HepG2 (cell line): Measurements from ENCODE around the gene ADAMTS4. TPM values are rescaled to one million over a fixed set of nuclear protein-coding genes. Genes with fewer than 3 reads are reported as not detected.

ENCODE experiments used
- ATAC-seq: fragments of 200-7000 bp; cut with Tn5 transposase; 3 replicates; pipeline ENCODE4 v1.9.1; 2020; ENCODE audit warnings: mild to moderate bottlenecking, moderate library complexity
- BruUV-seq: library from RNA; stranded (reverse); fragments of 400-500 nt; replicated peaks from 2 replicates; lab custom pipeline; 2021; lab: Mats Ljungman, UMichigan
- CTCF ChIA-PET: fragments of 300-600 bp; formaldehyde crosslinking; extraction: SDS; loops from one replicate; lab custom pipeline; 2021; ENCODE audit warnings: low total read pairs, inconsistent platforms, low intra/inter-chr PET ratio; lab: Yijun Ruan, JAX
- POLR2A ChIA-PET: fragments of 350-600 bp; sonication (Branson Sonifier 250); formaldehyde crosslinking; loops from one replicate; lab custom pipeline; 2020; ENCODE audit warnings: antibody characterized with exemption, inconsistent platforms; lab: Yijun Ruan, JAX
- DNase-seq: peaks from one replicate; pipeline ENCODE4 v3.0.0-alpha.2; 2015; ENCODE audit warnings: low spot score
- FAIRE-seq: peaks from 3 replicates; lab custom pipeline; 2011; peaks lifted over from hg19 to GRCh38; lab: Jason Lieb, UNC
- H2AFZ ChIP-seq: one replicate; pipeline ENCODE4 v1.6.1; 2011; ENCODE audit warnings: low read length, inconsistent platforms
- H3K27ac ChIP-seq: fragments of 300-600 bp; 3 replicates; pipeline ENCODE4 v1.8.0; 2011; ENCODE audit warnings: mixed run types, mild to moderate bottlenecking, mixed read lengths, low read length, inconsistent platforms; ENCODE audit not compliant: insufficient read depth; ENCODE audit errors: extremely low read length
- H3K27me3 ChIP-seq, 2 experiments: fragments of 200-600 bp in 1 of 2; 2 replicates in 1 of 2; 3 replicates in 1 of 2; pipeline versions ENCODE4 v1.6.0 to v1.8.0; 2011; ENCODE audit warnings: low read length in 2 of 2, mild to moderate bottlenecking in 2 of 2, moderate library complexity in 2 of 2, inconsistent platforms in 1 of 2; ENCODE audit not compliant: insufficient read depth in 2 of 2, control insufficient read depth in 1 of 2
- H3K36me3 ChIP-seq, 2 experiments: fragments of 200-600 bp in 1 of 2; replicated peaks in 1 of 2; 2 replicates in 1 of 2; 3 replicates in 1 of 2; pipeline versions ENCODE4 v1.5.1 to v1.8.0; 2011; ENCODE audit warnings: low read length in 2 of 2, inconsistent platforms in 1 of 2; ENCODE audit not compliant: insufficient read depth in 2 of 2, control insufficient read depth in 1 of 2
- H3K4me1 ChIP-seq: 2 replicates; pipeline ENCODE4 v1.5.1; 2012; ENCODE audit warnings: low read length, inconsistent platforms; ENCODE audit not compliant: insufficient read depth
- H3K4me2 ChIP-seq: 2 replicates; pipeline ENCODE4 v1.6.0; 2011; ENCODE audit warnings: low read depth, low read length, inconsistent platforms
- H3K4me3 ChIP-seq, 3 experiments: fragments of 200-600 bp in 1 of 3; sonication (generic), shearing (Covaris generic) in 1 of 3; replicated peaks in 1 of 3; 2 replicates each; pipeline ENCODE4 v1.5.1; 2011 to 2016; ENCODE audit warnings: low read length in 3 of 3, inconsistent platforms in 2 of 3, low read depth in 2 of 3, mild to moderate bottlenecking in 2 of 3, control low read depth in 1 of 3, mixed read lengths in 1 of 3; ENCODE audit not compliant: insufficient read depth in 1 of 3
- H3K79me2 ChIP-seq: one replicate; pipeline ENCODE4 v1.6.1; 2011; ENCODE audit warnings: low read length, inconsistent platforms; ENCODE audit not compliant: insufficient read depth
- H3K9ac ChIP-seq: 2 replicates; pipeline ENCODE4 v1.6.0; 2011; ENCODE audit warnings: mild to moderate bottlenecking, low read depth, low read length, inconsistent platforms; ENCODE audit not compliant: insufficient read depth
- H3K9me3 ChIP-seq: 2 replicates; pipeline ENCODE4 v1.5.1; 2012; ENCODE audit warnings: mild to moderate bottlenecking, low read length
- H4K20me1 ChIP-seq: 2 replicates; pipeline ENCODE4 v1.6.0; 2011; ENCODE audit warnings: inconsistent platforms, mild to moderate bottlenecking, low read length, moderate library complexity; ENCODE audit not compliant: insufficient read depth
- BRD4 ChIP-seq: sonication (generic); formaldehyde crosslinking; IDR thresholded peaks from 2 replicates; pipeline ENCODE4 v1.4.0; 2020; ENCODE audit warnings: missing genetic modification reagents
- FOXC1 ChIP-seq: sonication (generic); formaldehyde crosslinking; IDR thresholded peaks from 2 replicates; pipeline ENCODE4 v1.8.0; 2022; ENCODE audit warnings: mild to moderate bottlenecking, missing genetic modification reagents, borderline replicate concordance
- JARID2 ChIP-seq: sonication (generic); formaldehyde crosslinking; IDR thresholded peaks from 2 replicates; pipeline ENCODE4 v1.8.1; 2023; ENCODE audit warnings: missing genetic modification reagents, inconsistent platforms; ENCODE audit not compliant: insufficient replicate concordance
- MEF2D ChIP-seq: sonication (generic); formaldehyde crosslinking; IDR thresholded peaks from 2 replicates; pipeline ENCODE4 v1.5.1; 2020; ENCODE audit warnings: mild to moderate bottlenecking, missing genetic modification reagents
- MEIS1 ChIP-seq: sonication (generic); formaldehyde crosslinking; IDR thresholded peaks from 2 replicates; pipeline ENCODE4 v1.9.0; 2021; ENCODE audit warnings: mild to moderate bottlenecking, missing genetic modification reagents, moderate library complexity, borderline replicate concordance
- PAXIP1 ChIP-seq: sonication (generic); formaldehyde crosslinking; conservative IDR thresholded peaks from 2 replicates; pipeline ENCODE4 v1.4.0; 2020; ENCODE audit warnings: mild to moderate bottlenecking, missing genetic modification reagents, moderate library complexity
- RORA ChIP-seq: sonication (generic); formaldehyde crosslinking; IDR thresholded peaks from 2 replicates; pipeline ENCODE4 v1.5.0; 2020; ENCODE audit warnings: mild to moderate bottlenecking, missing genetic modification reagents, moderate library complexity
- SAP130 ChIP-seq: IDR thresholded peaks from 2 replicates; pipeline ENCODE4 v1.6.1; 2016; ENCODE audit warnings: low read depth
- ZNF619 ChIP-seq: sonication (generic); formaldehyde crosslinking; IDR thresholded peaks from 2 replicates; pipeline ENCODE4 v1.4.0; 2020; ENCODE audit warnings: mild to moderate bottlenecking, missing genetic modification reagents
- ZZZ3 ChIP-seq: sonication (generic); formaldehyde crosslinking; IDR thresholded peaks from 2 replicates; pipeline ENCODE4 v1.4.0; 2020; ENCODE audit warnings: missing genetic modification reagents, mild to moderate bottlenecking, borderline replicate concordance
- WGBS: methylation state at CpG from one replicate; pipeline ENCODE4 v1.1.6; 2017; ENCODE audit warnings: low lambda C conversion rate; 5-methylcytosine and 5-hydroxymethylcytosine counted together
- in situ Hi-C: cut with HindIII; loops from 2 replicates; pipeline ENCODE4 v1.10.0; 2017; ENCODE audit warnings: low pct_unique_long_range_greater_than_20kb; ENCODE audit not compliant: extremely low pct_ligation_motif_present
- intact Hi-C: fragments of 100-400 bp; cut with micrococcal nuclease; formaldehyde crosslinking; loops from one replicate; pipeline ENCODE4 v1.10.0; 2022; ENCODE audit not compliant: unreplicated experiment
- polyA plus RNA-seq, 8 experiments: library from polyadenylated mRNA; depleted of rRNA in 3 of 8; stranded (reverse) in 7 of 8; unstranded in 1 of 8; fragments of >200 nt; fragmentation: Illumina TruSeq in 4 of 8; extraction: Trizol in 4 of 8; gene quantifications; 2 replicates each; pipeline versions ENCODE4 v1.2.1 to v1.2.3, GENCODE V29; 2011 to 2016; ENCODE audit warnings: low read depth in 4 of 8, missing spikeins in 1 of 8, mixed read lengths in 1 of 8; ENCODE audit not compliant: insufficient read depth in 1 of 8
- total RNA-seq, 5 experiments: library from RNA; depleted of rRNA; stranded (reverse); fragments of >200 nt; fragmentation: Illumina TruSeq; extraction: Trizol; gene quantifications; 2 replicates each; pipeline ENCODE4 v1.2.3, GENCODE V29; 2016; ENCODE audit warnings: low read depth in 1 of 5
- TF ChIP-seq, protein P1 (sequence below): sonication (generic); formaldehyde crosslinking; IDR thresholded peaks from 2 replicates; pipeline ENCODE4 v1.4.0; 2020; ENCODE audit warnings: mild to moderate bottlenecking, missing genetic modification reagents
- TF ChIP-seq, protein P2 (sequence below): IDR thresholded peaks from 2 replicates; pipeline ENCODE4 v1.6.1; 2016; ENCODE audit warnings: low read depth, control low read depth

The ADAMTS4 gene
- total and polyA plus RNA-seq, 2 of the 13 experiments (the other 11 are each of a cell fraction or from before 2014, with no cell fraction given): 0.51 to 1.7 TPM

DNA sequence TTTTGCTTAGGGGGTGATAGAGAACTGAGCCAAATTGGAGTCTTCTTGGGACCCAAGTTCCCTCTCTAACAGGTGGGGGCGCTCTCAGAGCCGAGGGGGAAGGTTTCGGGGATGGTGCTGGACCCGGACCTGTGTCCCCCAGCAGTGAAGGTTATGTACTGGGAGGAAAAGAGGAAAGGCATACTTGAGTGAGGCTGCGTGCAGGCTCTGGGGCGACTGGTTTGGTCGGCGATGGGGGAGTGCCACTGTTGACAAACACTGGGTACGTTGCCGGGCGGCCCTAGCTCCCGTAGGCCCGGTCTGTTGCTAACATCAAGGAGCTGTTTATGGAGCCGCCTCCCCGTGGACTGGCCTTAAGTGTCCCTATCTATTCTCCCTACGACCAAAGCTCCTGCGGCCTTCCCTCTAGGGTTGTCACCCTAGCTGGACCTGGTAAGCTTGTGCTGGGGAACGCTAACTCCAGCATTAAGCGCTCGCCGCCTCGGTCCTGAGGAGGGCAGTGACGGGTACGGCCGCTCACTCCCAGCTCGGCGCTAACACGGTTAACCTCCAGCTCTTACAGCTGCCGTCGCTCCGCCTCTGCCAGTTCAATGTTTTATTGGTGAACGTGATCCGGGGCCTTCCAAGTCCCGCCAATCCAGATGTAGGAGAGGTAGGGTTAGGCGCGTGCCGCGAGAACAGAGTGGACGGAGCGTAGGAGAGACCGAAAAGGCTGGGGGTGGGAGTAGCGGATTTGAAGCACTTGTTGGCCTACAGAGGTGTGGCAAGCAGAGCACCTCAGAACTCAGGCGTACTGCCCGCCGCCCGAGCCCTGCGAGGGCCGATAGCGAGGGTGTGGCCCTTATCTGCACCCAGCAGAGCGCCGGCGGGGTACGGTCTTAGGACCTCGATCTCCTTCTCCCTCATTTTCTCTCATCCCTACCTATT lies 32.8 kb downstream of the ADAMTS4 start, which contains the start of gene PPOX:
PPOX (plus strand) TSS at position 685 of the 927 bp plus-strand sequence. CDS start 422 bp downstream, outside the sequence.
- peak within 1 kb of the TSS; percentile 80 for H3K9ac ChIP-seq
- H3K27ac ChIP-seq: peak within 1 kb of the TSS; percentile 62
- peak; percentile 95 for FAIRE-seq
- H3K36me3 ChIP-seq: peaks cover 16 to 38% of the 10 kb centered on the region in 2 experiments
- intact Hi-C loops: no loop called here
- peak within 1 kb of the TSS; percentile 84 for H3K4me2 ChIP-seq
- H3K79me2 ChIP-seq: peaks cover 2% of the 10 kb centered on the region
- BruUV-seq: no TSS peak
- POLR2A ChIA-PET: interaction anchor here (0.8 to 2.9 kb wide), 20 partner anchors 9 to 221 kb away, joined by 3 to 30 read pairs (median 5); partner anchors contain the start of genes ADAMTS4, APOA2, B4GALT3 and DEDD
- no peaks in the 10 kb centered on the region for H3K27me3 ChIP-seq
- in situ Hi-C loops: no loop called here
- H3K4me3 ChIP-seq: peak within 1 kb of the TSS; percentile 71 to 88 (median 74)
- peak; percentile 96 for ATAC-seq
- H3K4me1 ChIP-seq: peaks cover 25% of the 10 kb centered on the region
- peak; percentile 97 for DNase-seq
- CTCF ChIA-PET: interaction anchor here (1.7 kb wide), 1 partner anchor 12 kb away, joined by 4 read pairs; the partner anchor contains the start of gene B4GALT3
- H4K20me1 ChIP-seq: no peaks in the 10 kb centered on the region
- WGBS: under 1% methylated on average over 30 of the region's 54 CpGs
- H2AFZ ChIP-seq: peak within 1 kb of the TSS; percentile 35
- H3K9me3 ChIP-seq: no peaks in the 10 kb centered on the region
- TF ChIP-seq ZZZ3 (CRISPR knock-in tag) (no peak), SAP130 (peak; percentile 93), MEF2D (no peak), FOXC1 (0 out of 2 replicates have a peak, but pooled peaks have one; percentile 71), BRD4 (CRISPR knock-in tag) (0 out of 2 replicates have a peak, but pooled peaks have one; percentile 20), ZNF619 (CRISPR knock-in tag) (0 out of 2 replicates have a peak, but pooled peaks have one; percentile 54), JARID2 (CRISPR knock-in tag) (no peak), RORA (CRISPR knock-in tag) (no peak), MEIS1 (CRISPR knock-in tag) (peak; percentile 11; the same call in 1 of the 2 replicates), PAXIP1 (peak; percentile 43)
- TF ChIP-seq, protein P1, sequence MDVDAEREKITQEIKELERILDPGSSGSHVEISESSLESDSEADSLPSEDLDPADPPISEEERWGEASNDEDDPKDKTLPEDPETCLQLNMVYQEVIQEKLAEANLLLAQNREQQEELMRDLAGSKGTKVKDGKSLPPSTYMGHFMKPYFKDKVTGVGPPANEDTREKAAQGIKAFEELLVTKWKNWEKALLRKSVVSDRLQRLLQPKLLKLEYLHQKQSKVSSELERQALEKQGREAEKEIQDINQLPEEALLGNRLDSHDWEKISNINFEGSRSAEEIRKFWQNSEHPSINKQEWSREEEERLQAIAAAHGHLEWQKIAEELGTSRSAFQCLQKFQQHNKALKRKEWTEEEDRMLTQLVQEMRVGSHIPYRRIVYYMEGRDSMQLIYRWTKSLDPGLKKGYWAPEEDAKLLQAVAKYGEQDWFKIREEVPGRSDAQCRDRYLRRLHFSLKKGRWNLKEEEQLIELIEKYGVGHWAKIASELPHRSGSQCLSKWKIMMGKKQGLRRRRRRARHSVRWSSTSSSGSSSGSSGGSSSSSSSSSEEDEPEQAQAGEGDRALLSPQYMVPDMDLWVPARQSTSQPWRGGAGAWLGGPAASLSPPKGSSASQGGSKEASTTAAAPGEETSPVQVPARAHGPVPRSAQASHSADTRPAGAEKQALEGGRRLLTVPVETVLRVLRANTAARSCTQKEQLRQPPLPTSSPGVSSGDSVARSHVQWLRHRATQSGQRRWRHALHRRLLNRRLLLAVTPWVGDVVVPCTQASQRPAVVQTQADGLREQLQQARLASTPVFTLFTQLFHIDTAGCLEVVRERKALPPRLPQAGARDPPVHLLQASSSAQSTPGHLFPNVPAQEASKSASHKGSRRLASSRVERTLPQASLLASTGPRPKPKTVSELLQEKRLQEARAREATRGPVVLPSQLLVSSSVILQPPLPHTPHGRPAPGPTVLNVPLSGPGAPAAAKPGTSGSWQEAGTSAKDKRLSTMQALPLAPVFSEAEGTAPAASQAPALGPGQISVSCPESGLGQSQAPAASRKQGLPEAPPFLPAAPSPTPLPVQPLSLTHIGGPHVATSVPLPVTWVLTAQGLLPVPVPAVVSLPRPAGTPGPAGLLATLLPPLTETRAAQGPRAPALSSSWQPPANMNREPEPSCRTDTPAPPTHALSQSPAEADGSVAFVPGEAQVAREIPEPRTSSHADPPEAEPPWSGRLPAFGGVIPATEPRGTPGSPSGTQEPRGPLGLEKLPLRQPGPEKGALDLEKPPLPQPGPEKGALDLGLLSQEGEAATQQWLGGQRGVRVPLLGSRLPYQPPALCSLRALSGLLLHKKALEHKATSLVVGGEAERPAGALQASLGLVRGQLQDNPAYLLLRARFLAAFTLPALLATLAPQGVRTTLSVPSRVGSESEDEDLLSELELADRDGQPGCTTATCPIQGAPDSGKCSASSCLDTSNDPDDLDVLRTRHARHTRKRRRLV: peak; percentile 57; the same call in 1 of the 2 replicates
- TF ChIP-seq, protein P2, sequence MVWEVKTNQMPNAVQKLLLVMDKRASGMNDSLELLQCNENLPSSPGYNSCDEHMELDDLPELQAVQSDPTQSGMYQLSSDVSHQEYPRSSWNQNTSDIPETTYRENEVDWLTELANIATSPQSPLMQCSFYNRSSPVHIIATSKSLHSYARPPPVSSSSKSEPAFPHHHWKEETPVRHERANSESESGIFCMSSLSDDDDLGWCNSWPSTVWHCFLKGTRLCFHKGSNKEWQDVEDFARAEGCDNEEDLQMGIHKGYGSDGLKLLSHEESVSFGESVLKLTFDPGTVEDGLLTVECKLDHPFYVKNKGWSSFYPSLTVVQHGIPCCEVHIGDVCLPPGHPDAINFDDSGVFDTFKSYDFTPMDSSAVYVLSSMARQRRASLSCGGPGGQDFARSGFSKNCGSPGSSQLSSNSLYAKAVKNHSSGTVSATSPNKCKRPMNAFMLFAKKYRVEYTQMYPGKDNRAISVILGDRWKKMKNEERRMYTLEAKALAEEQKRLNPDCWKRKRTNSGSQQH: peak; percentile 48; the same call in 1 of the 2 replicates
